GM19239 (cell line): ENCODE measurements around the gene AP2B1.

Source experiments
- DNase-seq: peaks from one replicate; pipeline ENCODE4 v3.0.0; 2011; ENCODE audit warnings: low spot score; ENCODE audit not compliant: insufficient read length
- FAIRE-seq: peaks from 2 replicates; lab custom pipeline; 2011; peaks lifted over from hg19 to GRCh38; lab: Jason Lieb, UNC

Gene AP2B1

GRCh38 chr17:35725802-35726126 lies 138.6 kb downstream of the AP2B1 start:
- DNase-seq, result no peak
- FAIRE-seq, result no peak

DNA sequence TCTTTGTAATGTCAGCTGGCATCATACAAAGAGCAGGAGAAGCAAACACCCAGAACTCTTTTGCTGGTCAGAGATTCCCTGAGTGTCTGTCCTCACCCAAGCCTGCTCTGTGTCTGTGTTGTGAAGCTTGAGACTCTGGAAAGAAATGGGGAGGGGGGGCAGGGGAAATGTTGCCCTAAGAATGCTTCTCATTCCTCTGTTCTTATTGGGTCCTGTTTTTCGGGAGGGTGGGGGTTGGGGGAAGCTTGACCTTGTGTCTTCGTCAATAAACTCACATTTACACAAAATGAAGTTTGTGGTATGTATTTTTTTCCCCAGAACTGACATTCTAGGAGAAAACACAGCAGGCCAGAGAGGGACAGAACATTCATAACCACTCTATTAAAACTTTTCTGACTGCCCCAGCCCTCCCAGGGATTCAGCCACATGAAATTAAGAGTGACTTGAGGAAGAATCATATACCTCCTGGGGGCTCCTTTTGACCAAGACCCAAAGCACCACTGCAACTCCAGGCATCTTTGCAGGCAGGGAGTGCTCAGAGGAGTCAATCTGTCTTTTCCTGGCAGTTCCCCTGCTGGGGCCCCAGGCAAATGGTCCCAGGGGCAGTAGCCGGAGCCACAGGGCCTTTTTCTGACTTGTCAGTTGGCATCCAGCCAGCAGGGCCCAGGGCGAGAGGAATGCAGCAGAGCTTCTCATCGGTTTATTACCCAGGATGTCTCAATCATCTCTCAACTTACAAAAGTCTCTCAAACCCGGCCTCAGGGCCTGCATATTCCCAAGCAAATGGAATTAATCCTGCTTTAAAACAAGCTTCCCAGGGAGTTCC lies 139.2 kb downstream of the AP2B1 start:
- DNase-seq, result no peak
- no peak for FAIRE-seq

DNA sequence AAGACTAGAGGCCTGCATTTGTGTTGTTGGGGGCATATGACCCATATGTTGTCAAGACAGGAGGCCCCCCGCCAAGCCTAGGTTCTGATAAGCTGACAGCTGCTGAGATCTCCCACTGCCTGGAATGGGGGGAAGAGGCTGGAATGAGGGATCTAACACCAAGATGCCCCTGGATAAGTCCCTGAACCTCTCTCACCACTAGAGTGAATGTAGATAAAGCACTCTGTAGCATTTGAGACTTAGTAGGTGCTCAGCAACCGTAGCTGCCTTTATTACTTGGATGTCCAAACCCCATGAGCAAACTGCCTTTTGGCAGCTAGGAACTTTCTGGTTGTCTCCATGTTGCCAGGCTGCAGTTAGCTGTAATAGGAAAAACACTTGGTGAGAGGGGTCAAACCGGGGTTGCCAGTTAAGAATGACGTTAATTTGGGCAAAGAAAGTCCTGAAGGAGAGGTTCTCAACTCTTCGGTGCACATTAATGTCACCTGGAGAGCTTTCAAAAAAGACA lies 139.9 kb downstream of the AP2B1 start:
- DNase-seq, result no peak
- FAIRE-seq, result no peak

DNA sequence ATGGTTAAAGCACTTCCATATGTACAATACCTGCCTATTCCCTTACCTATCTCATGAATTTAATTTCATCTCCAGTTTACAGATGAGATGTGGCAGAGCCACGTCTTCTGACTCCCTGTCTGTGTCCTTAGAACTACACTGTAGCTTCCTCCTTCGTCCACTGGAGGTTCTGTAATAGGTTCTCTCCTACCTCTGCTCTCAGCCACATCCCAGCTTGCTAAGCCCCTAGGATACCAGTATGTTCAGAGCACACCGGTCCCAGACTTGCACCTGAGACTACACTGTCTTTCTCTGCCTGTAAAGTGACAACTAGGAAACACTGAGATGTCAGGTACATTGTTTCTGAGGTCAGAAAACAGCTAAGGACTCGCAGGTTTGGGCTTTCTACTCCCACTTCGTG lies 140.5 kb downstream of the AP2B1 start:
- no peak for FAIRE-seq
- DNase-seq, result no peak

DNA sequence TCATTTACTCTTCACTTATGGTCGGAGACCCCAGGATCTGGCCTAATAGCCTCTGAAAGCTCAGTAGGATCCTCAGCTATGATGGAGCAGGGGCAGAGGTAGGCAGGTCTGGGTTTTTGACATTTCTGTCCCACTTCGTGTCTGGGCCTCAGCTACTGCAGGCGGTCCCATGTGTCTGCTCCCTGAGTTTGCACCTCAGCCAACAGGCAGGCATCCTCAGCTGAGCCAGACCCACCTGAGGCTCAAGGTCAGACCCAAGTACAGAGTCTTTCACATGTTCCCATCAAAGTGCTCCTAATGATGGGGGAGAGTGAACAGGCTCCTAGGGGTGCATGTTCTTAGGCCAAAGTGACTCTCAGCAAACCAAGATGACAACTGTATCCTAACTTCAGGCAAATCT lies 141.4 kb downstream of the AP2B1 start:
- DNase-seq (no peak), FAIRE-seq (no peak)

- no peak for DNase-seq
- no peak for FAIRE-seq
These were observed 142.3 kb downstream of the AP2B1 start for GRCh38 chr17:35729405-35729833.

DNA sequence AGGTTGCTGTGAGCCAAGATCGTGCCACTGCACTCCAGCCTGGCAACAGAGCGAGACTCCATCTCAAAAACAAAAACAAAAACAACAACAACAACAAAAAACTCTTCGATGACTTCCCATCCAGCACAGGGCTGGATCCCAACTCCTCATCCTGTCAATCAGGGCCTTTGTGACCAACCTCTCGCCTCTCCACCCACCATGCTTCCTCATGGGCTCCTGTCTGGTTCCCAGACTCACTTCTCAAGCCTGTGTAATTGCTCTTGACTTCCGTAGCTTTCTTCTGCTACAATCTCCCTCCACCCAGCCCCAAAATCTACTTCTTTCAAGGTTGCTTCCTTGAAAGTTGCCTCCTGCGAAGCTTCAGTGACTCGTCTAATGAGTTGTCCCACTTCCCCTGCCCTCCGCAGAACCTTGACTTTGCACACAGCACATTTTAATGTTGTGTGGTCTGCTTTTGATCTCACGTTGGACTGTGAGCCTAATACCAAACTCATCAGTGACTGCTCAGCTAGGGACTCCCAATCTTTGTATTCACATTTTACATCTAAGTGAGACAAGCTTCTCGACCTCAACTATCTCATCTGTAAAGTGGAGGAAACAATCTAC lies 143.4 kb downstream of the AP2B1 start:
- DNase-seq (no peak), FAIRE-seq (no peak)

DNA sequence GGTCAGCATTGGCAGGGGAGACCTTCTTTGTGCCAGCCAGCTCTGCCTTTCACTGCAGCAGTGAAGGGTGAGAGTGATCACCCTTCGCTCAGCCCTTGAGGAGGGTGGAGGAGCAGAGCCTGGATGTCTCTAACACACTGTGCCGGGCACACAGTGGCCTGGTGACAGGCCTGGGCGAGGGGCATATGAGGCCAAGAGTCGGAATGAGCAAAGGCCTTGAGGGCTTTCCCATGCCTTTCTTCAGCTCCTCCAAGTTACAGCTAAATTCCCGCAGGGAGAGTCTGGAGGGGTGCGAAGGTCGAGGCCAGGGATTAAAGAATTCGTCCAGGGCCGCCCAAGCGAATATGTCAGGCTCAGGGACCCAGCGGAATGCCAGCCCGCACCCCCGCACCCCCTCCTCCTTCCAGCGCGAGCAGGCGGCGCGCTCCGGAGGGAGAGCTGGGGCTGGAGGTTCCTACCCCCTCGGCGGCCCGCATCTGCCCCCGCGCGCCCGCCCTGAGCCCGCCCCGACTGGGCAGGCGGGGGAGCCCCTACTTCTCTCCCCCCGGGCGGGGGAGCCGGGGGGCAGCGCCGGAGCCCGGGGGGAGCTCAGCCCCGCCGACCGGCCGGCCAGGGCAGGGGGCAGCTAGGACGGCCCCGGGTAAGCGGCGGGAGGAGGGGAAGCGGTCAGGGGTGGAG lies 144.3 kb downstream of the AP2B1 start, which contains the start of gene RASL10B:
TSS of gene RASL10B (plus strand) at position 401 of the 678 bp plus-strand sequence. CDS start 3,546 bp downstream, outside the sequence.
- no peak for FAIRE-seq
- no peak for DNase-seq

DNA sequence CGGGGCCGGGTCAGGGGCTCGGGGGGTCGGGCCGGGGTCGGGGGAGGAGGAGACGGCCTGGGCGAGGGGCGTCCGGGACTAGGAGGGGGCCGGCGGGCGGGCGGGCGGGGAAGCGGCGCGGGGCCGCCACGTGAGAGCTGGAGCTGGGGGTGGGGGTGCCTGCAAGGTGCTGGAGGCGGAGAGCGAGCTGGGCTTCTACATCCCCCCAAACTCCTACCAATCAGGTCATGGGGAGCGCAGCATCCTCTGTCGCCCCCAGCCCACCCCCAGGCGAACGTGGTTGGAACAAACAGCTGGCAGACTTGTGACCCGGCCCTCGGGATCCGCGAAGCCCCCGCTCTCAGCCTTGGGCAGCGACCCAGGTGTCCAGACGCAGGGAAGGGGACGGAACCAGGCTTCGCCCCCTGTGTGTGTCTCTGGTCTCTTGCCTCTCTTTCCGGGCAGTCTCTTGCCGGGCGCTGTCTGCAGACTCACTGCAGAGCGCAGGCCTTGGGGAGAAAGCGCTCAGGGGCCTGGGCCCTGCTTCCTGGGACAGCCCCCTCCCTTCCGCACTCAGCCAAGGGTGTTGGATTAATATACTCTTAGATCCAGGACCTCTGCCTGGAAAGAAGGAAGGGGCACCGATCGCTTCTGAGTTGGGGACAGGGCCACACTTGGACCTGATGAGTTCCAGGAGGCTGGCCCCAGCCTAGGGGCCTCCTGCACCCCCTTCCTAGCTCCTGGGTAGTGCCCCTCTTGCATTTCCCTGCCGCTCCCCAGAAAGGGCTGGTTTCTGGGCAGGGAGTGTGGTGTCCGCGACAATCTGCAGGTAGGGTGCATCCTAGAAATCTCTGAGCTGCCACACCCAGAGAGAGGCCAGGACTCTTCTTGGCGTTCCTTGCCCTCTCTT lies 145.0 kb downstream of the AP2B1 start:
- no peak for DNase-seq
- no peak for FAIRE-seq

- no peak for FAIRE-seq
These were observed 145.6 kb downstream of the AP2B1 start for GRCh38 chr17:35732806-35733136.

GRCh38 chr17:35733366-35733765 lies 146.2 kb downstream of the AP2B1 start:
- FAIRE-seq (no peak), DNase-seq (no peak)

More at GRCh38 chr17:35732806-35733136, 145.6 kb downstream of the AP2B1 start:
- DNase-seq, result no peak

DNA sequence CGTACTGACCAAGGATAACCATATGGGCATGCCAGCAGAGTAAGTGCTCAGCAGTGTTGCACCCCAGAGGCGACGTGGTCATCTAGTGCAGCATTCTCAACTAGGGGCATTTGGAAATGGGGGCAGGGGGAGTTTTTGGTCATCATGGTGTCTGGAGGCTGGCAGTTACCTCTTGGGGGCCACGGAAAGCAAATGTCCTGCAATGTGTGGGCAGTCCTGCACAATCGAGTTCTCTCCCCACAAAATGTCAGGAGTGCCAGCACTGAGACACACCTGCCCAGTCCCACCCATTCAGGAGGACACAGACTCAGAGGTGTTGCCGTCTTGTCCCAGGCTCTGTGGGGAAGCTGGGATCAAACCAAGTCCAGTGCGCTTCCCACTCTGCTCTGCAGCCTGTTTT lies 147.3 kb downstream of the AP2B1 start:
- no peak for DNase-seq
- FAIRE-seq, result no peak

DNA sequence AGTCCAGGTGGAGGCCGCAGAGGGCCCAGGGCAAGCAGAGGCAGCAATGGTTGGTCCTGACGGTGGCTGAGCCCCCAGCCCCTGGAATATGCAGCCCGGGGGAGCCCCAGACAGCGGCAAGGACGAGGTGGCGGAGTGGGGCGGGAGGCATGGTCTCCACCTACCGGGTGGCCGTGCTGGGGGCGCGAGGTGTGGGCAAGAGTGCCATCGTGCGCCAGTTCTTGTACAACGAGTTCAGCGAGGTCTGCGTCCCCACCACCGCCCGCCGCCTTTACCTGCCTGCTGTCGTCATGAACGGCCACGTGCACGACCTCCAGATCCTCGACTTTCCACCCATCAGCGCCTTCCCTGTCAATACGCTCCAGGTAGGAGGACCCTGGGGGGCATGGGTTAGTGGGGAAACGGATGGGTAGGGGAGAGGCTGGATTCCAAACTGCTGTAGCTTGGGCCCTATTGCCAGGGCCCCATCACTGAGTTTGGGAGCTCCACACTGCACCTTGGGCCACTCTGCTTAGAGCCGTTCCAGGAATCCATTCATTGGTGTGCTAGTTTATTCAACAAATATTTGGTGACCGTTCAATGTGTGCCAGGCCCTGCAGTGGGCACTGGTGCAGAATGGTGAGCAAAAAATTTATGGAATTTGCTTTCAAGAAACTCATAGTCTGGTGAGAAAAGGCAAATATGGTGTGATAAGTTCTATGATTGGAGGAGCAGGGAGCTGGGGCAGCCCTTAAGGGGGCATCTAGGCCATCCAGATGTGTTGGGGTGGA lies 148.1 kb downstream of the AP2B1 start:
- FAIRE-seq (no peak), DNase-seq (no peak)

DNA sequence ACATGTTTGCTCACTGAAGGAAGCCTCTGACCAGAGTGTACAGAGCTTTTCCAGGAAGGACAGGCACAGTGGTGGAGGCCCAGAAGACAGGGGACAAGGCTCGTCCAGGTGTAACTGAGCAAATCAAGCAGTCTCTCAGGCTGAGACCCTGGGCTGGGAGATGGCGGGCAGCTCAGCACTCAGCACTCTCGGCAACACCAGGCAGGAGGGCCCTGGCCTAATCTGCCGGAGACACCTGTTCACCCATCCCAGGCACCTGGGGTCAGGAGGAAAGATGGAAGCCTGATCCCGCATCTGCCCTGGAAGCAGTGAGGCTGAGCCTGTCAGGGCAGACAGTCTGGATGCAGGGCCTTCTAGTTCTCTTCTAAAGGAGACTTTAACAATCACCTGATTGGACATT lies 149.1 kb downstream of the AP2B1 start:
- DNase-seq (no peak), FAIRE-seq (no peak)

GRCh38 chr17:35738519-35739133 lies 151.5 kb downstream of the AP2B1 start:
- FAIRE-seq, result no peak
- no peak for DNase-seq

- no peak for FAIRE-seq
- no peak for DNase-seq
These were observed 153.1 kb downstream of the AP2B1 start for GRCh38 chr17:35740216-35740615.

- DNase-seq (no peak), FAIRE-seq (no peak)
These were observed 154.1 kb downstream of the AP2B1 start for GRCh38 chr17:35740997-35741931.

- no peak for DNase-seq
- FAIRE-seq, result no peak
These were observed 155.4 kb downstream of the AP2B1 start for GRCh38 chr17:35742496-35742895.
